ENCODE measurements around the gene COPS8.
A peak's percentile ranks its signal among the peaks of the same experiment; 100 is the strongest.

Gene COPS8

GRCh38 chr2:237065071-237065377 is 20.7 kb upstream of the COPS8 start:
- no peak for DNase-seq

- no peak for DNase-seq
These were observed 19.3 kb upstream of the COPS8 start for GRCh38 chr2:237066396-237066795.

- DNase-seq, result peak; percentile 19
These were observed 17.6 kb upstream of the COPS8 start for GRCh38 chr2:237068005-237068576.

- peak; percentile 72 for DNase-seq
These were observed 13.4 kb upstream of the COPS8 start for GRCh38 chr2:237072067-237072931.

- peak; percentile 75 for DNase-seq
These were observed 12.1 kb upstream of the COPS8 start for GRCh38 chr2:237073552-237073951.

GRCh38 chr2:237074211-237074993 is 11.3 kb upstream of the COPS8 start:
- no peak for DNase-seq

GRCh38 chr2:237075749-237076599 is 9.7 kb upstream of the COPS8 start:
- DNase-seq, result no peak

- DNase-seq, result no peak
These were observed 4.1 kb upstream of the COPS8 start for GRCh38 chr2:237081596-237081995.

GRCh38 chr2:237083026-237083425 is 2.7 kb upstream of the COPS8 start:
- no peak for DNase-seq

- no peak for DNase-seq
These were observed 1.2 kb upstream of the COPS8 start for GRCh38 chr2:237084444-237084843.

- DNase-seq, result no peak
These were observed 5.2 kb downstream of the COPS8 start for GRCh38 chr2:237090906-237091305.

GRCh38 chr2:237091779-237092436 is 6.2 kb downstream of the COPS8 start:
- DNase-seq, result peak; percentile 28

- DNase-seq, result no peak
These were observed 6.8 kb downstream of the COPS8 start for GRCh38 chr2:237092506-237092905.

GRCh38 chr2:237092920-237093781 is 7.5 kb downstream of the COPS8 start:
- DNase-seq, result peak; percentile 68

GRCh38 chr2:237096201-237096600 is 10.5 kb downstream of the COPS8 start:
- no peak for DNase-seq

GRCh38 chr2:237096911-237097310 is 11.2 kb downstream of the COPS8 start:
- DNase-seq, result peak; percentile 81

GRCh38 chr2:237097326-237097910 is 11.7 kb downstream of the COPS8 start:
- DNase-seq, result no peak

GRCh38 chr2:237097911-237098702 is 12.4 kb downstream of the COPS8 start:
- peak; percentile 90 for DNase-seq

GRCh38 chr2:237099804-237100203 is 14.1 kb downstream of the COPS8 start:
- no peak for DNase-seq

Measured in fibroblast of skin of scalp (primary cell).